HG03064 (cell line): Measurements from ENCODE around the gene MYO16.
"Not testable (repeated sequence)": the region's sequence is repeated elsewhere in the genome, so short reads cannot be mapped to it uniquely, and the experiment has no call there.

Source experiments
- ATAC-seq: cut with Tn5 transposase; IDR thresholded peaks from one replicate; pipeline ENCODE4 v1.9.1; 2021; ENCODE audit warnings: low read depth; ENCODE audit not compliant: unreplicated experiment

Gene MYO16

GRCh38 chr13:109021558-109021957 is 392.1 kb downstream of the MYO16 start:
- ATAC-seq, result no peak

GRCh38 chr13:109024611-109025010 is 395.2 kb downstream of the MYO16 start:
- no peak for ATAC-seq

GRCh38 chr13:109026266-109026665 is 396.9 kb downstream of the MYO16 start:
- ATAC-seq, result no peak

- ATAC-seq, result no peak
Observed at GRCh38 chr13:109028624-109029023, 399.2 kb downstream of the MYO16 start.

GRCh38 chr13:109033090-109033489 is 403.7 kb downstream of the MYO16 start:
- no peak for ATAC-seq

- no peak for ATAC-seq
Observed at GRCh38 chr13:109036078-109036780, 406.8 kb downstream of the MYO16 start.

DNA sequence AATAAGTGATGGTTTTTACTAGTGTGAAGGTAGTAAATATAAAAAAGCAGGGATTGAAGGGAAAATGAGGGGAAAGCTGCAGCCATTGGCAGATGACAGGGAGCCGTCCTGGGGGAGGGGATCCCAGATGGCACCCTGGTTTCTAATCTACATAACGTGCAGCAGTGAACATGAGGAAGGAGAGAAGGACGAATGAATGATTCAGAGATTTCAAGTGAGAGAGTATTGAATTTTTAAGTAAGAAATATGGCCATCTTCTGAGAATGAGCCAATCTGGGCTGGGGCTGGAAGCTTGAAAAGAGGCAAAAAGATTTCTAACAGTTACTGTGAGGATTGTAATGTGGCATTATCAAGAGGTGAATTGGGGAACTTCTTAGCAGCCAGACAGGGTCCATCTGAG is 414.2 kb downstream of the MYO16 start:
- no peak for ATAC-seq

GRCh38 chr13:109055850-109056249 is 426.4 kb downstream of the MYO16 start:
- ATAC-seq, result no peak

- ATAC-seq, result no peak
Observed at GRCh38 chr13:109058087-109058486, 428.7 kb downstream of the MYO16 start.

- ATAC-seq, result no peak
Observed at GRCh38 chr13:109072505-109072904, 443.1 kb downstream of the MYO16 start.

DNA sequence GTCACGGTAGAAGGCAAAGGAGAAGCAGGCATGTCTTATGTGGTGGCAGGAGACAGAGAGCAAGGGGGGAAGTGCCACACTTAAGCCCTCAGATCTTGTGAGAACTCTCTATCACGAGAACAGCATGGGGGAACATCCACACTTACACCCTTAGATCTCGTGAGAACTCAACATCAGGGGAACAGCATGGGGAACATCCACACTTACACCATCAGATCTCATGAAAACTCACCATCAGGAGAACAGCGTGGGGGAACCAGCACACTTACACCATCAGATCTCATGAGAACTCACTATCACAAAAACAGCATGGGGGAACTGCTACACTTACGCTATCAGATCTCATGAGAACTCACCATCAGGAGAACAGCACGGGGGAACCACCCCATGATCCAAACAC is 445.0 kb downstream of the MYO16 start:
- no peak for ATAC-seq

GRCh38 chr13:109074853-109075252 is 445.4 kb downstream of the MYO16 start:
- ATAC-seq, result no peak

DNA sequence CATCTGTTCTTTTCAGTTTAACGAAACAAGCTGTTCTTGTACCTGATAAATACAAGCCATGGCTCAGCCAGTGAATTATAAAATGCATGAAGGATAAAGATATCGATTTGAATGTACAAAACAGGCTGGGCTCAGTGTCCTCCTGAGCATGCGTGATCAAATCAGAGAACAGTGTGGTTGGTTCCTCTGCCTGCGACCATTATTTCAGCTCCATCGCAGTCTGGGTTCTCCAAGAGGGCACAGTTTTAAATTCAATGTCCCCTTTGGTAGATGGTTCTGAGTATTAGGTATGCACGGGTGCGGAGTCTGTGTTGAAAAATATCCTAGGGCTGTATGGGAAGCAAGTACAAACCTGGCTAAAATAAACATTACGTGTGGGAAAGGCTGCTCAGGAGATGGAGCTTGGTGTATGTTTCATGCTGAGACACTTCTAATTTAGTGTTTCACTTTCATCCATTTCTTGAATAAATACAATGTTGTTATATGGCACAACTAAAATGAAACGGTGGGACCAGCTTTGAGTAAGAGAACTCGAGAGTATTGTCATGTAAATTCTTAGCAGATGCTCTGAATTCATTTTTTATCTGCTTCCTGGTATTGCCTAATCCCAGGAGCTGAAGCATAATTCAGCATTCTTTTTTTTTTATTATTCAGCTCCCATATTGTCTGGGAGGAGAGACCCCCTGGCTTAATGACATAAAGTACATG is 458.7 kb downstream of the MYO16 start:
- no peak for ATAC-seq

GRCh38 chr13:109088624-109088917 is 459.2 kb downstream of the MYO16 start:
- no peak for ATAC-seq

GRCh38 chr13:109090796-109091195 is 461.4 kb downstream of the MYO16 start:
- ATAC-seq, result no peak

GRCh38 chr13:109091249-109091648 is 461.8 kb downstream of the MYO16 start:
- ATAC-seq, result no peak

- ATAC-seq, result not testable (repeated sequence)
Observed at GRCh38 chr13:109092186-109092585, 462.8 kb downstream of the MYO16 start.

DNA sequence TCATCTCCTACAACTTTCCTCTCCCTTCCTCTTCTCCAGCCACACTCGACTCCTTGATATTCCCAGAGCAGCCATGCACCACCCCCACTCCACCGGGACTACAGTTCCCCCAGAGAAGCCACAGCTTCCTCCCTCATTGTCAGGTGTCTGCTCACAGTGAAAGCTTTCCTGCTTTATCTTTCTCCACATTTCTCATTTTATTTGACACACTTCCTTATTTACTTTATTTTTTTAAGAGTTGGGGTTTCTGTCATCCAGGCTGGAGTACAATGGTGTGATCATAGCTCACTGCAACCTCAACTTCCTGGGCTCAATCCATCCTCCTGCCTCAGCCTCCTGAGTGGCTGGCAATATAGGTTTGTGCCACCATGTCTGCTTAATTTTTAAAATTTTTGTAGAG is 464.6 kb downstream of the MYO16 start:
- ATAC-seq, result no peak

GRCh38 chr13:109095126-109095525 is 465.7 kb downstream of the MYO16 start:
- ATAC-seq, result no peak

- ATAC-seq, result no peak
Observed at GRCh38 chr13:109096101-109096500, 466.7 kb downstream of the MYO16 start.

DNA sequence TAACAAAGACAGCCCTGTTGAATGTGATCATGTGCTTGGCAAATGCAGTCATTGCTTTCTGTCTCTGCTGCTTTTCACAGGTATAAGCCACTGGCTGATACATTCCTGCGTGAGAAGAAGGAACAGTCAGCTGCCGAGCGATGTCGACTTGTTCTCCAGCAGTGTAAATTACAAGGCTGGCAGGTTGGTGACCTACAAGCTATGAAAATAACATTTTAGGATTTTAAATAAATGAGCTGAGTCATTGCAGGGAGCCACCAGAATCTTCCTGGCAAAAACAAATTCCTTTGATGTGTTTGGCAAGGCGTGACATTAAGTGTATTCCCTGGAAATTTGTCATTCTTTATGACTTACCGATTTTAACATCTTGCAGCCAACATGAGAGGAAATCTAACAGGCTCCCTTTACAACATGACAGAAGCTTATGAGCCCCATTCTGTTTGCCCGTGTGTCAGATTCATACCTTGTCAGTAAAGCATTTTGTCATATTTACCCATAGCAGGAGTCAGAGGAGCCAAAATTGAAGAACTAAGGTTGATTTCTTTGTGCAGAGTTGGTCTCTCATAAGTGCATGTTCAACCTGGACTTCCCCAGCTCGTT is 471.4 kb downstream of the MYO16 start:
- ATAC-seq, result no peak

GRCh38 chr13:109101550-109102144 is 472.2 kb downstream of the MYO16 start:
- no peak for ATAC-seq
